G401 (cell line): Measurements from ENCODE around the gene KRTAP2-2. TPM values are rescaled to one million over a fixed set of nuclear protein-coding genes. Genes with fewer than 3 reads are reported as not detected.
"Not testable (repeated sequence)": the region's sequence is repeated elsewhere in the genome, so short reads cannot be mapped to it uniquely, and the experiment has no call there.

Source experiments
- DNase-seq: peaks from one replicate; pipeline ENCODE4 v3.0.0-alpha.2; 2015; ENCODE audit warnings: low spot score
- in situ Hi-C: cut with HindIII; loops from 2 replicates; pipeline ENCODE4 v1.10.0; 2016; ENCODE audit warnings: low sequenced_read_pairs, mixed read lengths
- total RNA-seq: library from RNA; depleted of rRNA; stranded (reverse); fragments of >200 nt; shearing (Covaris generic); gene quantifications from 2 replicates; pipeline ENCODE4 v1.2.3, GENCODE V29; 2014

The KRTAP2-2 gene
- total RNA-seq, 1 experiment from 2014 or later: not detected

DNA sequence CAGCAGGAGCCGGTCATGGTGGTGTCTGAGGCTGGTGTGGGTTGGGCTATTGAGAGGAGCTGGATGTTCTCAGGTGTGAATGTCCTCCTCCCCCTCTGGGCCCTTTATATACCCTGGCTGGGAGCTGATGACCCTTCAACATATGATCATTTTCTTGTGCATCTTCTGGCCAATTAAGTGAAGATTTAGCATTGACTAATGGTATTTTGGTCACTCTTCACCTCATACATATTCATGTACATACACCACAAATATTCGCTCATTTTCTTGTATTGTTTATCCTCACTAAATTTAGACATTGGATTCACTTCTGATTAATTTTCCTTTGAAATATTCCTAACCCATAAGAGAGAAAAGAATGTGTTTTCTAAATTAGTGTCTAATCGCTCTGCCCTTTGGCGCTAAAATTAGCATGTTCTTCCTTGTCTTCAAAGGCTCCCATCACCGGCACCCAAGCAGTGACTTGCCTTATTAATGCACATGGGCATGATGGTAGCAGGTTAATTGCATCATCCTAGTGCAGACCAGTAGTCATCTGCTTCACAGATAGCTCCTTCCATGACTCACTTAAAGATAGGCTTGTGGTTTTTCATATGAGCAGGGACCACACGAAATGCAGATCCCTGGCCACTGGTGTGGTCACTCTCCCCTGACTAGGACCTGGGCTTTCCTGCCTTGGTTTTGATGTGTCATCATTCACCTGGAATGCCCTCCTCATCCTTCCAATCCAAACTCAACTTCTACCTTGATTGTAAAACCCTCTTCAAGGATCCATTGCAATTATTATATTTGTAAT is 11.0 kb upstream of the KRTAP2-2 start, which contains the start of gene KRTAP2-4:
Gene KRTAP2-4 (minus strand): TSS at position 51 of the 796 bp plus-strand sequence. CDS start 34 bp downstream, at position 17.
- in situ Hi-C loops: no loop called here
- DNase-seq: no peak

- in situ Hi-C loops: not testable (repeated sequence)
Observed at GRCh38 chr17:41065016-41065689, 10.1 kb upstream of the KRTAP2-2 start.

DNA sequence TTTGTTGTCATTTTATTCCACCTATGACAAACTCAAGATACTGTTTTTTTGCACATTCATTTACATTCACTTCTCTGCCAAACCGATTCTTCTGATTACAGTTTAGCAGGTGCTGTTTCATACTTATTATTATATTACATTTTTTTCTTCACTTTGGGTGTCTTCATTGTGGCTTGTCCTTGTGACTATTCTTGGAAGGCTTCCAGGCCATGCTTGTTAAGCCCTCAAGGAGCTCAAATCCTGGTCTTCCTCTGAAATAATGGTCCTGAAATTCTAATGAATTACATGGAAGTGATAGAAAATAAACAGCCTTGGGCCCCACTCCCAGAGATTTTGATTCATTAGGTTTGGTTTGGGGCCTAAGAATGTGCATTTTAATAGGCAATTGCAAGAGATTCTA is 9.3 kb upstream of the KRTAP2-2 start:
- DNase-seq: no peak
- in situ Hi-C loops: no loop called here

More at GRCh38 chr17:41065016-41065689, 10.1 kb upstream of the KRTAP2-2 start:
- not testable (repeated sequence) for DNase-seq

DNA sequence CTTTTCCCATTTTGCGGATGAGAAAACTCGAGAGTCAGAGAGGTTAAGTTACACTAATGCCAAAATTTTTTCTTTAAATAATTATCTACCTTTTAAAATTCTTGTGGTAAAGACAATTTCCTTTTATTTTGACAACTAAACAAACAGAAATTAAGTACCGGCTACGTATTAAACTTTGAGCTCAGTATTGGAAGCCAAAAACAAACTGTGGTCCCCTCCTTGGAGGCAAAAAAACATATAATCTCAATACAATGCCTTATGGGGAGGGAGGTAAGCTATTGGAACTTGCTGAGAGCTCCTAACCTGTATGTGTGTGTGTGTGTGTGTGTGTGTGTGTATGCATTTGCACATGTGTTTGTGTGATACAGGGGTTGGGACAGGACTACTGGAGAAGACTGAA is 8.4 kb upstream of the KRTAP2-2 start:
- DNase-seq: no peak
- in situ Hi-C loops: no loop called here

DNA sequence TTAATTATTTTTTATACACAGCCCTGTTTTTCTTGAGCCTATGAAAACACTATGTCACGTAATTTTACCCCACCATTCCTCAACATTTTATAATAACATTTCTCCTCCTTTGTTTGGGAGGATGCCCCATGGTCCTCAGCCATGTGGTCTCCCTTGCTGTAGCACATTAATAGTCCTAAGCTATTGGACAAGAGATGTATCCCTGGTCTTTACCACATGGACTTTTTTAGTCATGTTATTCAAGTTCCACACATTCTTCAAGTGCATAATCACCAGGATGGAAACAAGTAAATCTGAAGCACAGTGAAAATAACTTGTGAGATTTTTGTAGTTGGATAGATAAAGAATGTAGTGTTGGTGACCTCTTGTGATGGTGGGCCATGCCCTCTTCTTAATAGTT is 6.9 kb upstream of the KRTAP2-2 start:
- in situ Hi-C loops: no loop called here
- DNase-seq: no peak

GRCh38 chr17:41060052-41060604 is 5.1 kb upstream of the KRTAP2-2 start, which contains the start of gene KRTAP2-3:
Gene KRTAP2-3, minus strand, starts transcription at chr17:41060114. Its CDS starts 64 bp downstream, at chr17:41060050.
- in situ Hi-C loops: no loop called here
- DNase-seq: no peak

DNA sequence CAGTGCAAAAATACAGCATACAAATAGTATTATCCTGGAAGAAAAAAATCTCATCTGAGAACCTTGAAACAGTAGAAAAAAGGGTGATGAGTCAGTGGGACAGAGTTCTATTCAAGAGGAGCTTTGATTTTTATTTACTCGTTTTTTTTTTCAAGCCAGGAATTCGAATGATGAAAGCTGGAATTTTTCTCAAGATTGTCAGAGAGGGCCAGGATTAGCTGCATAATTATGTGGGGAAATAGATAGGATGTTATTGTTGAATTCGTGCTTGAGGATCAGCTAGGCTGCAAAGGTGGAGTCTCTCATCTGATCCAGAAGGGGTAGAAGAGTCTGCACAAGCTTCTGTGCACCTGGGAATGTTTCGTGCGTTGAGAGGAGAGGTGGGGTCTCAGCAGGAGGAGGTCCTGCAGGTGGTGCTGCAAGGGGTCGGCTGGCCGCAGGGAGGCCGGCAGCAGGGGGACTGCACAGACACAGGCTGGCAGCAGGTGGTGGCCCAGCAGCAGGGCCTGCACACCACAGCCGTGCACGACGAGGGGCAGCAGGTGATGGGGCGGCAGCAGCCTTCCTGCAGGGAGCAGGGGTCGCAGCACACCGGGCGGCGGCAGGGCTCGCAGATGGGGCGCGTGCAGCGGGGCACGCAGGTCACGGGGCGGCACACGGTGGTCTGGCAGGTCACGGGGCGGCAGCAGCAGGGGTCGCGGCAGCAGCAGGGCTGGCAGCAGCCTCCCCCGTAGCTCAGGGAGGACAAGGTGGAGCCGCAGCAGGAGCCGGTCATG is 4.4 kb upstream of the KRTAP2-2 start:
- in situ Hi-C loops, DNase-seq: not testable (repeated sequence)

DNA sequence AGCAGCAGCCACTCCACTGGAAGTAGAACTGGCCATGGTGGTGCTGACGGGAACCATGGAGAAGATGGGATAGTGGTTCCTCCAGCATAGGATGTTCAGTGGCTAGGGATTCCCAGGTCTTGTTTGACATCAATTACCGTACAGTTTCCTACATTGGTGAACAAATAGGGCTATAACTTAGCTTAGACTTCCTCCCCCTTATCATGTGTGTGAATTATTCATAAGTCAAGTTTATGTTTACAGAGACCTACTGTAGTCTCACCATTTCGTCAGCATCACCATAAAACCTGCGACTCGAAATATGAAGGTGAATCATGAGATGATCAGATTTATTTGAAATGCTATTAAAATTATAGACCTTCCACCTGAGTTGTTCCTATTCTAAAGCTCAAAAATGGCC is 3.7 kb upstream of the KRTAP2-2 start:
- in situ Hi-C loops: no loop called here
- no peak for DNase-seq

DNA sequence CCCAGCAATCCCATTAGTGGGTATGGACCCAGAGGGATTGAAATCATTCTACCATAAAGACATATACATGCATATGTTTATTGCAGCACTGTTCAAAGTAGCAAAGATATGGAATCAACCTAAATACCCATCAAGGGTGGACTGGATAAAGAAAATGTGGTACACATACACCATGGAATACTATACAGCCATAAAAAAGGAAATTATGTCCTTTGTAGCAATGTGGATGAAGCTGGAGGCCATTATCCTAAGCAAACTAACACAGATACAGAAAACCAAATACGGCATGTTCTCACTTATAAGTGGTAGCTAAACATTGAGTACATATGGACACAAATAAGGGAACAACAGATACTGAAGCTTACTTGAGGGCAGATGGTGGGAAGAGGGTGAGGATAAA is 2.5 kb upstream of the KRTAP2-2 start:
- no peak for DNase-seq
- in situ Hi-C loops: no loop called here

GRCh38 chr17:41054556-41054955 is 474 bp downstream of the KRTAP2-2 start:
- in situ Hi-C loops, DNase-seq: not testable (repeated sequence)

GRCh38 chr17:41054025-41054424 is 1.0 kb downstream of the KRTAP2-2 start:
- DNase-seq: no peak
- in situ Hi-C loops: no loop called here

- in situ Hi-C loops: no loop called here
- DNase-seq: no peak
Observed at GRCh38 chr17:41052566-41052965, 2.5 kb downstream of the KRTAP2-2 start.

DNA sequence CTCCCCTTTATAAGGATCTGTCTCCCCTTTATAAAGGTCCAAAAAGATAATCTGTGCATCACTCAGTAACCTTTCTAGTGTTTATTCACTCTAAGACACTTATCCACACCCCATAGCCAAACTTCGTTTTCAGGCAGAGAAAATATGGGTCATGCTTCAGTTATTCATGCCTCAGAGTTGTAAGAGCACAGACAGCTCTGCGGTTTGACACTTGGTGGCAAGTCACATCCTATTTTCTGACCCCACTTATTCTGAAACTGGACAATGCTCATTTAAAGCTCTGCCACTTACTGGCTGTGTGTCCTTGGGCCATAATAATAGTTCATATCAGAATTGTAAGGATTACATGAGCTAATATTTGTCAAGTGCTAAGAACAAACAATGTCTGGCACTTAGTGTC is 5.9 kb downstream of the KRTAP2-2 start:
- DNase-seq: no peak
- in situ Hi-C loops: no loop called here

- in situ Hi-C loops: no loop called here
- no peak for DNase-seq
Observed at GRCh38 chr17:41048441-41048840, 6.6 kb downstream of the KRTAP2-2 start.

GRCh38 chr17:41046735-41047465 is 8.1 kb downstream of the KRTAP2-2 start, which contains the start of gene KRTAP2-1:
Gene KRTAP2-1, minus strand, starts transcription at chr17:41047316. Its CDS starts 49 bp downstream, at chr17:41047267.
- in situ Hi-C loops: not testable (repeated sequence)

DNA sequence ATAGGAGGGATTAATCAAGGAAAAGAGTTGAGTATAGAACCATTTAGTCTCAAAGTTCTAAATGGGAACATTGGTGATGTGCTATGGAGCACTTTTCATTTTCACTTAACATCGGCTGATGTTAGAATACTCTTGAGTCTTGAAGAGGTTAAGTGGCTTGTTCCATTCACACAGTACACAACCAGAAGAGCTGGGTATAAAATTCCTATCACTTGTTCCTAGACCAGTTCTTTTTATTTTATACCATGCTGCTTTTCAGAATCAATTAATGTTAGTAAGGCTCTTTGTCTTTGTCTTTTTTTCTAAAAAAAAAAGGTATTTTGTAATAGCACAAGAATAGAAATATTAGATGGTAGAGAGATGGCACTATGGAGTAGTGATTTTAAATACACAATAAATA is 12.1 kb downstream of the KRTAP2-2 start:
- DNase-seq: no peak
- in situ Hi-C loops: no loop called here

More at GRCh38 chr17:41046735-41047465, 8.1 kb downstream of the KRTAP2-2 start, which contains the start of gene KRTAP2-1:
- not testable (repeated sequence) for DNase-seq

GRCh38 chr17:41040783-41041571 is 14.1 kb downstream of the KRTAP2-2 start, which contains the start of gene KRTAP1-1:
Gene KRTAP1-1, minus strand, starts transcription at chr17:41041450. Its CDS starts 53 bp downstream, at chr17:41041397.
- in situ Hi-C loops, DNase-seq: not testable (repeated sequence)
